ENCODE results near the gene NAP1L5. TPM values are rescaled to one million over a fixed set of nuclear protein-coding genes. Genes with fewer than 3 reads are reported as not detected.

NAP1L5 gene
- polyA plus RNA-seq, 3 donors: 0.18 to 0.87 (median 0.41) TPM

DNA sequence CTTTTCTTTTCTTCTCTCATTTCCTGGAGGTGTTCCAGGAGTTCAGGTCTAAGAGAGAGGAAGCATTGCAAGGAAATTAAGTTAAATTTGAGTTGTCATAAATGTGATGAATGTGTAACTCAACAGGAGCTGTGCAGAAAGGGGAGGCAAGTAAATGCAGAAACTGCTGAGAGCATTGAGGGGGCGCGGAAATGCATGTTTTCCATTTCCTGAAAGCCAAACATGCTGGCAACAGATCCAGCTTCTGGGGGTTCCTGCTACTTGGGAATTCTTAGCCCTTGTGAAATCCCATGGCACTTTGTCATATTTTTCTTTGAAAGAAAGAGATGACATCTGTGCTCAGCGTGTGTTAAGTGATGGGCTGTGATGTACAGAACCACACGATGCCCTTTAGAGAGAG is 33.8 kb upstream of the NAP1L5 start:
- Mint-ChIP-seq H3K4me1 (no peaks in the 10 kb centered on the region), H3K9me3 (peaks cover 0 to 2% (median 0%) of the 10 kb centered on the region in 7 donors), H3K4me3 (no peak overlapping the region), H3K27me3 (ENCODE audit: low read depth in 3 of 3) (no peaks in the 10 kb centered on the region), H3K36me3 (peaks cover 79 to 80% of the 10 kb centered on the region in 2 donors), H3K27ac (no peak overlapping the region)
- WGBS (ENCODE audit: insufficient coverage): 83% methylated on average over 2 of the region's 4 CpGs
- H3K9me3 ChIP-seq (replicated peaks in 1 of 2; ENCODE audit: control insufficient read depth in 1 of 2, insufficient read depth in 1 of 2, low read length in 2 of 2): no peaks in the 10 kb centered on the region
- intact Hi-C loops (cut with micrococcal nuclease): no loop called here
- H3K27me3 ChIP-seq (ENCODE audit: control insufficient read depth in 2 of 2, insufficient read depth in 2 of 2, low read length in 2 of 2): no peaks in the 10 kb centered on the region
- DNase-seq: no peak
- no peak for TF ChIP-seq CTCF (IDR thresholded peaks at IDR 0.05)
- H3K4me3 ChIP-seq (replicated peaks in 1 of 3; ENCODE audit: low read depth in 2 of 3, low read length in 3 of 3): no peak overlapping the region
- H3K4me1 ChIP-seq (ENCODE audit: control insufficient read depth in 1 of 2, insufficient read depth in 2 of 2, low read length in 2 of 2): no peaks in the 10 kb centered on the region
- peaks cover 81 to 98% of the 10 kb centered on the region in 2 donors for H3K36me3 ChIP-seq (replicated peaks in 1 of 2; ENCODE audit: control insufficient read depth in 1 of 2, insufficient read depth in 2 of 2, low read length in 2 of 2)
- H3K27ac ChIP-seq (ENCODE audit: low read depth in 1 of 2, low read length in 2 of 2): no peak overlapping the region
- no peak overlapping the region for H3K4me2 ChIP-seq (replicated peaks; ENCODE audit: extremely low read depth, low read length, poor library complexity, severe bottlenecking)
- peaks cover 19% of the 10 kb centered on the region for H4K20me1 ChIP-seq (ENCODE audit: insufficient read depth, low read length)
- H3K9ac ChIP-seq (ENCODE audit: insufficient read depth, low read length, poor library complexity, severe bottlenecking): no peak overlapping the region
- no peak overlapping the region for H2AFZ ChIP-seq (ENCODE audit: insufficient read depth, low read depth, low read length, poor library complexity, severe bottlenecking)
- no peaks in the 10 kb centered on the region for H3K79me2 ChIP-seq (ENCODE audit: insufficient read depth, low read length)

- no peak overlapping the region for H2AFZ ChIP-seq (ENCODE audit: insufficient read depth, low read depth, low read length, poor library complexity, severe bottlenecking)
- H3K27ac Mint-ChIP-seq: peak overlapping the region in 2 of 7 donors; percentile 18 to 74
- no peaks in the 10 kb centered on the region for H3K79me2 ChIP-seq (ENCODE audit: insufficient read depth, low read length)
- peaks cover 19% of the 10 kb centered on the region for H4K20me1 ChIP-seq (ENCODE audit: insufficient read depth, low read length)
- no peak overlapping the region for H3K9ac ChIP-seq (ENCODE audit: insufficient read depth, low read length, poor library complexity, severe bottlenecking)
- no peak overlapping the region for H3K4me3 Mint-ChIP-seq
- intact Hi-C loops (cut with micrococcal nuclease): no loop called here
- no peaks in the 10 kb centered on the region for H3K4me1 Mint-ChIP-seq
- H3K36me3 ChIP-seq (replicated peaks in 1 of 2; ENCODE audit: control insufficient read depth in 1 of 2, insufficient read depth in 2 of 2, low read length in 2 of 2): peaks cover 80 to 98% of the 10 kb centered on the region in 2 donors
- H3K4me2 ChIP-seq (replicated peaks; ENCODE audit: extremely low read depth, low read length, poor library complexity, severe bottlenecking): no peak overlapping the region
- peaks cover 80 to 81% of the 10 kb centered on the region in 2 donors for H3K36me3 Mint-ChIP-seq
- TF ChIP-seq CTCF (IDR thresholded peaks at IDR 0.05): no peak
- no peak for DNase-seq
- no peaks in the 10 kb centered on the region for H3K4me1 ChIP-seq (ENCODE audit: control insufficient read depth in 1 of 2, insufficient read depth in 2 of 2, low read length in 2 of 2)
- no peaks in the 10 kb centered on the region for H3K9me3 ChIP-seq (replicated peaks in 1 of 2; ENCODE audit: control insufficient read depth in 1 of 2, insufficient read depth in 1 of 2, low read length in 2 of 2)
- peaks cover 0 to 2% (median 0%) of the 10 kb centered on the region in 7 donors for H3K9me3 Mint-ChIP-seq
- 80% methylated on average over 1 of the region's 5 CpGs for WGBS (ENCODE audit: insufficient coverage)
- no peaks in the 10 kb centered on the region for H3K27me3 Mint-ChIP-seq (ENCODE audit: low read depth in 3 of 3)
- no peak overlapping the region for H3K4me3 ChIP-seq (replicated peaks in 1 of 3; ENCODE audit: low read depth in 2 of 3, low read length in 3 of 3)
- H3K27ac ChIP-seq (ENCODE audit: low read depth in 1 of 2, low read length in 2 of 2): no peak overlapping the region
- H3K27me3 ChIP-seq (ENCODE audit: control insufficient read depth in 2 of 2, insufficient read depth in 2 of 2, low read length in 2 of 2): no peaks in the 10 kb centered on the region
Measured at GRCh38 chr4:88730811-88731210, 33.2 kb upstream of the NAP1L5 start.
